Placental pericyte (primary cell): ENCODE results near the gene FXYD1. TPM values are rescaled to one million over a fixed set of nuclear protein-coding genes. Genes with fewer than 3 reads are reported as not detected.

Source experiments
- small RNA-seq: library from RNA; depleted of rRNA; stranded (forward); fragments of <200 nt; gene quantifications from one replicate; pipeline ENCODE3, GENCODE V24; 2012; ENCODE audit warnings: low replicate concordance
- total RNA-seq: library from RNA; depleted of rRNA; stranded (reverse); fragments of >200 nt; gene quantifications from 2 replicates; pipeline ENCODE4 v1.2.3, GENCODE V29; 2012

Gene FXYD1
- 0.66 TPM in 1 of 2 replicates, not detected in the other for total RNA-seq

DNA sequence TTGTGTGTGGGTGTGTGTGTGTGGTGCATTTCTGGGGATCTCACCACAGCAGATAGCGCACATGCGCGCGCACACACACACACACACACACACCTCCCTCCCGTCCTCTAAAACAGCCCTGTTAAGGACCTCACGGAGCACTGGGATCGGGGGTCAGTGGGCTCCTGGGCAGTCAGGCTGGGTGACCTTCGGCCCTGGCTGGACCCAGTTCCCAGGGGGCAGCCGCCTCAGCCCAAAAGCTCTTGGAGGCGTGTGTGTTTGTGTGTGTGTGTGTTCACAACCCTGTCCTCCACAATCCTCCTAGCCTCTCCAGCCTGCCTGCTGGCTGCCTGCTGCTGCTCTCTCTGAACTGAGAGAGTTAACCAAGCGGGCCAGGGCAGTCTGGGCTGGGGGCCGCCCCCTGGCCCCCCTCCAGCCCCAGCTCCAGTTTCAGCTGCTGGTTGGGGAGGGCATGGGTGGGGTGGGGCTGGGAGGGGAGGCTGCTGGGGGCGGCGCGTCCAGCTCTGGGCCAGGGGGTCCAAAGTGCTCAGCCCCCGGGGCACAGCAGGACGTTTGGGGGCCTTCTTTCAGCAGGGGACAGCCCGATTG lies at the start of gene FXYD1:
Gene FXYD1 (plus strand): TSS at position 520 of the 588 bp plus-strand sequence. CDS start 1,256 bp downstream, outside the sequence.

DNA sequence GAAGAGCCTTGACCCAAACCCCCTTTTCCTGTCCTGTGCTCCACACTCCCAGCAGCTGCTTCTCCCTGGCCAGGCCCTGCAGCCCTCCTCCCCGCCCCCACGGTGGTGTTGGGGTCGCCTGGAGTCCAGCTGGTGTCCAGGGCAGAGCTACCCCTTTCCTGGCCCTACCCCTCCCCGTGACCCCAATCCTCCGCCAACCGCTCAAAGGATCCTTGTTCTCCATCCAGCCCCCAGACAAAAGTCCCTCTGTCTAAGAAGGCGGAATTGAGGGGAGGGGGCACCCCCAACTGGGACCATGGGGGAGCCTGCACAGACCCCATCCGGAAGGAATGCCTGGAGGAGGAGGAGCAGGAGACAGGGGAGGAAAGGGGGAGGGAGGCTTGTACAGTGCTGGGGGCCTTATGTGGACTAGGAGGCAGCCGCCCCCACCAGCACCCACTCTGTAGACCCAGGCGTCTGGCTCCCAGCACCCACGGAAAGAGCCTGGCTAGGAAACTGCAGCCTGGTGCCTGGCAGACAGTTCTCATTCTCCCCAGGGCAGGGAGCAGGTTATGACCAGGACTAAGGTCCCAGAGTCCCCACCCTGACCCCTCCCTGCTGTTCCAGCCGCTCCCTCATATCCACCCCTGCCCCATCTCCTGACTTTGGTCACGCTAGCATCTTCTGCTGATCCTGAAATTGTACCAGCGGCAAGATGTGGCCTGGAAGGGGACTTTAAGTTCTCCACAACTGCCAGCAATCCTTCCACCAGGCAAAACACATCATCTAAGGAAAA lies 23.3 kb upstream of the FXYD1 start, which contains the start of gene FXYD3:
Gene FXYD3 (plus strand): TSS at position 647 of the 775 bp plus-strand sequence. CDS start 3,554 bp downstream, outside the sequence.

GRCh38 chr19:35134601-35135242 lies 3.9 kb upstream of the FXYD1 start, which contains the start of gene LGI4:
Gene LGI4 (minus strand): TSS chr19:35135059. CDS start chr19:35134680, 379 bp downstream.

DNA sequence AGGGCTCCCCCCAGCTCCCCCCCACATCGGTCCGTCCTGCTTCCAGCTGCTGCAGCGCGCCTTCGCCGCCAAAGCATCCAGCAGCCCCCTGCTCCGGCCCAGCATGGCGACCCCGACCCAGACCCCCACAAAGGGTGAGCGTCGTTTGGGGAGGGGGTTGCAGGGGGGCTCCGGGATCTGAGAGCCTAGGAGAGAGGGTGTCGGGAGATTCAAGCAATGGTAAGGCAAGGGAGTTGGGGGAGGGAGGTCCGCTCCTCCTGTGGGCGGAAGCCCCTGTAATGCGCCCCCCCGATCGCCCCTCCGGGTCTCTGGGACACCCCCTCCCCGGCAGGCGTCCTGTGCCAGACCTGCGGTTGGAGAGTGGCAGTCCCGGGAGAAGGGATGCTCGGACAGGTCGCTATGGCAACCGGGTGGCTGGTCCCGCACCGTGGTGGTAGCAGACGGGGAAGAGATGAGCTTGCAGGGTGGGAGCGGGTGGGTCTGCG lies 4.6 kb downstream of the FXYD1 start, which contains the start of gene FXYD7:
Gene FXYD7 (plus strand): TSS at position 25 of the 485 bp plus-strand sequence. CDS start 79 bp downstream, at position 104.

GRCh38 chr19:35154525-35155406 lies 16.1 kb downstream of the FXYD1 start, which contains the start of gene FXYD5:
Gene FXYD5 (plus strand): TSS chr19:35154735. CDS start chr19:35155551, 816 bp downstream.

Small RNA genes within 50 kb of the gene (small RNA-seq; reads per million reads assigned to genes)
- gene AC020907.2 = not detected

Other genes with a start within 250 kb of the FXYD1 start
- 1.3 and 3.7 TPM in 2 replicates for gene ZNF30, start 211.9 kb upstream of the FXYD1 start, total RNA-seq
- gene ZNF792, start 174.6 kb upstream of the FXYD1 start, total RNA-seq = 3.3 and 17.0 TPM in 2 replicates
- 34.6 and 46.0 TPM in 2 replicates for gene GRAMD1A, start 138.5 kb upstream of the FXYD1 start, total RNA-seq
- gene SCN1B, start 108.4 kb upstream of the FXYD1 start, total RNA-seq = 4.4 and 4.7 TPM in 2 replicates
- gene HPN, start 97.1 kb upstream of the FXYD1 start, total RNA-seq = 0.44 TPM in 1 of 2 replicates, not detected in the other
- not detected in 2 replicates for gene FXYD3, start 23.0 kb upstream of the FXYD1 start, total RNA-seq
- not detected in 2 replicates for gene LGI4, start 3.8 kb upstream of the FXYD1 start, total RNA-seq
- gene FXYD7, start 4.4 kb downstream of the FXYD1 start, total RNA-seq = not detected in 2 replicates
- gene FXYD5, start 15.9 kb downstream of the FXYD1 start, total RNA-seq = 55.0 and 63.7 TPM in 2 replicates
- gene FAM187B, start 89.9 kb downstream of the FXYD1 start, total RNA-seq = not detected in 2 replicates
- gene LSR, start 110.2 kb downstream of the FXYD1 start, total RNA-seq = 0.22 and 1.9 TPM in 2 replicates
- gene USF2, start 130.1 kb downstream of the FXYD1 start, total RNA-seq = 75.9 and 81.4 TPM in 2 replicates
- gene HAMP, start 143.7 kb downstream of the FXYD1 start, total RNA-seq = under 0.01 TPM in 1 of 2 replicates, not detected in the other
- 0.43 TPM in 1 of 2 replicates, not detected in the other for gene MAG, start 153.3 kb downstream of the FXYD1 start, total RNA-seq
- gene CD22, start 190.4 kb downstream of the FXYD1 start, total RNA-seq = 1.7 TPM in 1 of 2 replicates, not detected in the other
- gene FFAR1, start 209.1 kb downstream of the FXYD1 start, total RNA-seq = not detected in 2 replicates
- not detected in 2 replicates for gene FFAR3, start 219.6 kb downstream of the FXYD1 start, total RNA-seq
- not detected in 2 replicates for gene GPR42, start 232.2 kb downstream of the FXYD1 start, total RNA-seq